ENCODE data around the gene ASB8. TPM values are rescaled to one million over a fixed set of nuclear protein-coding genes. Genes with fewer than 3 reads are reported as not detected.

Gene ASB8
- total RNA-seq, 4 donors from 2014 or later: 13.7 to 32.0 (median 22.3) TPM

- no peak for TF ChIP-seq CTCF (IDR thresholded peaks at IDR 0.05)
- no peak for ATAC-seq (ENCODE audit: low FRiP score)
Observed at GRCh38 chr12:48123169-48123568, 34.1 kb downstream of the ASB8 start.

GRCh38 chr12:48122065-48122834 lies 35.1 kb downstream of the ASB8 start:
- DNase-seq (ENCODE audit: low spot score) (no peak), ATAC-seq (ENCODE audit: low FRiP score) (no peak)

More at GRCh38 chr12:48123169-48123568, 34.1 kb downstream of the ASB8 start:
- no peak for DNase-seq (ENCODE audit: low spot score)

GRCh38 chr12:48121522-48121921 lies 35.8 kb downstream of the ASB8 start:
- no peak for DNase-seq (ENCODE audit: low spot score)
- ATAC-seq (ENCODE audit: low FRiP score): no peak
- no peak for TF ChIP-seq CTCF (IDR thresholded peaks at IDR 0.05)

More at GRCh38 chr12:48122065-48122834, 35.1 kb downstream of the ASB8 start:
- no peak for TF ChIP-seq CTCF (IDR thresholded peaks at IDR 0.05)

- no peak for TF ChIP-seq CTCF (IDR thresholded peaks at IDR 0.05)
- no peak for DNase-seq (ENCODE audit: low spot score)
- ATAC-seq (ENCODE audit: low FRiP score): peak; percentile 15
Observed at GRCh38 chr12:48119834-48120195, 37.5 kb downstream of the ASB8 start.

GRCh38 chr12:48119078-48119833 lies 38.1 kb downstream of the ASB8 start, which contains the start of gene PFKM:
Gene PFKM (plus strand): TSS chr12:48119364. CDS start chr12:48122775, 3,411 bp downstream.
- DNase-seq (ENCODE audit: low spot score): peak; percentile 29
- peak in 1 of 3 donors; percentile 4 for TF ChIP-seq CTCF (IDR thresholded peaks at IDR 0.05)

GRCh38 chr12:48118284-48118871 lies 38.9 kb downstream of the ASB8 start:
- no peak for ATAC-seq (ENCODE audit: low FRiP score)
- TF ChIP-seq CTCF (IDR thresholded peaks at IDR 0.05): no peak

More at GRCh38 chr12:48119078-48119833, 38.1 kb downstream of the ASB8 start, which contains the start of gene PFKM:
- peak; percentile 99 for ATAC-seq (ENCODE audit: low FRiP score)

More at GRCh38 chr12:48118284-48118871, 38.9 kb downstream of the ASB8 start:
- no peak for DNase-seq (ENCODE audit: low spot score)
